Breast epithelium (tissue), 4 donors: ENCODE results near the gene SGPP1. TPM values are rescaled to one million over a fixed set of nuclear protein-coding genes. Genes with fewer than 3 reads are reported as not detected.

Experiments
- DNase-seq, 2 donors: peaks; one replicate each; pipeline ENCODE4 v3.0.0-alpha.2; 2019; ENCODE audit warnings: low spot score in 2 of 2
- H3K27ac ChIP-seq, 2 donors: fragments of 200-600 bp; sonication (generic) in 1 of 2; one replicate each; pipeline ENCODE4 v1.5.1; 2016 to 2019; ENCODE audit warnings: mild to moderate bottlenecking in 1 of 2
- H3K27me3 ChIP-seq, 2 donors: fragments of 200-600 bp; sonication (generic) in 1 of 2; one replicate each; pipeline versions ENCODE4 v1.5.1 to v1.6.0; 2017 to 2019; ENCODE audit warnings: control low read depth in 1 of 2, mild to moderate bottlenecking in 1 of 2
- H3K36me3 ChIP-seq: fragments of 200-600 bp; one replicate; pipeline ENCODE4 v1.5.1; 2019
- H3K4me1 ChIP-seq, 2 donors: fragments of 200-600 bp; sonication (generic); one replicate each; pipeline ENCODE4 v1.5.1; 2016 to 2019; ENCODE audit warnings: control low read depth in 1 of 2
- H3K4me3 ChIP-seq, 3 donors: fragments of 200-600 bp; sonication (generic); 1 replicate in 2 of 3; 2 replicates in 1 of 3; pipeline ENCODE4 v1.5.1; 2016 to 2019; ENCODE audit warnings: mild to moderate bottlenecking in 3 of 3, moderate library complexity in 2 of 3
- H3K9me3 ChIP-seq, 2 donors: fragments of 200-600 bp; sonication (generic) in 1 of 2; one replicate each; pipeline ENCODE4 v1.5.1; 2016 to 2019; ENCODE audit warnings: control low read depth in 1 of 2
- CTCF ChIP-seq, 3 donors: fragments of 450-650 bp; IDR thresholded peaks; one replicate each; pipeline ENCODE4 v1.5.1; 2016 to 2017; ENCODE audit warnings: antibody characterized with exemption in 3 of 3, mild to moderate bottlenecking in 3 of 3, moderate library complexity in 3 of 3
- POLR2A ChIP-seq: fragments of 450-650 bp; IDR thresholded peaks from one replicate; pipeline ENCODE4 v1.6.1; 2016; ENCODE audit warnings: antibody characterized with exemption, mild to moderate bottlenecking, moderate library complexity
- POLR2AphosphoS5 ChIP-seq, 3 donors: sonication (generic); formaldehyde crosslinking; IDR thresholded peaks; one replicate each; pipeline ENCODE4 v1.6.1; 2017; ENCODE audit warnings: antibody characterized with exemption in 3 of 3
- intact Hi-C: fragments of 100-400 bp; cut with DNase I; formaldehyde crosslinking; loops from one replicate; pipeline ENCODE4 v1.15.1; 2023; ENCODE audit warnings: low total_unique reads
- total RNA-seq, 3 donors: library from RNA; depleted of rRNA; stranded (reverse); fragments of >200 nt; gene quantifications; one replicate each; pipeline ENCODE4 v1.1.0, GENCODE V29; 2016

Gene SGPP1
- total RNA-seq, 3 donors from 2014 or later = 22.2 to 29.9 (median 22.3) TPM

- intact Hi-C loops = no loop called here
- TF ChIP-seq POLR2AphosphoS5 (IDR thresholded peaks at IDR 0.05) (no peak), POLR2A (no peak), CTCF (IDR thresholded peaks at IDR 0.05) (no peak)
- DNase-seq = no peak
- Histone ChIP-seq H3K27ac (no peak overlapping the region), H3K9me3 (no peaks in the 10 kb centered on the region), H3K36me3 (no peaks in the 10 kb centered on the region), H3K4me3 (no peak overlapping the region), H3K27me3 (no peaks in the 10 kb centered on the region), H3K4me1 (no peaks in the 10 kb centered on the region)
These were observed 44.9 kb downstream of the SGPP1 start for GRCh38 chr14:63682727-63683593.

- no peak overlapping the region for H3K4me3 ChIP-seq
- H3K4me1 ChIP-seq = no peaks in the 10 kb centered on the region
- H3K27me3 ChIP-seq = no peaks in the 10 kb centered on the region
- H3K27ac ChIP-seq = no peak overlapping the region
- no peak for DNase-seq
- H3K36me3 ChIP-seq = no peaks in the 10 kb centered on the region
- TF ChIP-seq POLR2AphosphoS5 (IDR thresholded peaks at IDR 0.05) = no peak
- TF ChIP-seq CTCF (IDR thresholded peaks at IDR 0.05) = no peak
- TF ChIP-seq POLR2A = no peak
- intact Hi-C loops = no loop called here
- H3K9me3 ChIP-seq = no peaks in the 10 kb centered on the region
These were observed 49.3 kb downstream of the SGPP1 start for GRCh38 chr14:63678536-63678935.

GRCh38 chr14:63677891-63678379, 49.9 kb downstream of the SGPP1 start:
- Histone ChIP-seq H3K36me3 (no peaks in the 10 kb centered on the region), H3K27ac (no peak overlapping the region), H3K27me3 (no peaks in the 10 kb centered on the region), H3K4me1 (no peaks in the 10 kb centered on the region), H3K4me3 (no peak overlapping the region), H3K9me3 (no peaks in the 10 kb centered on the region)
- TF ChIP-seq CTCF (IDR thresholded peaks at IDR 0.05) (no peak), POLR2AphosphoS5 (IDR thresholded peaks at IDR 0.05) (no peak), POLR2A (no peak)
- intact Hi-C loops = no loop called here
- no peak for DNase-seq

GRCh38 chr14:63676615-63677014, 51.2 kb downstream of the SGPP1 start:
- H3K4me3 ChIP-seq = no peak overlapping the region
- no peaks in the 10 kb centered on the region for H3K9me3 ChIP-seq
- no peaks in the 10 kb centered on the region for H3K36me3 ChIP-seq
- no peaks in the 10 kb centered on the region for H3K4me1 ChIP-seq
- TF ChIP-seq POLR2AphosphoS5 (IDR thresholded peaks at IDR 0.05) = no peak
- no peak for TF ChIP-seq POLR2A
- no peak for TF ChIP-seq CTCF (IDR thresholded peaks at IDR 0.05)
- intact Hi-C loops = no loop called here
- H3K27ac ChIP-seq = no peak overlapping the region
- no peak for DNase-seq
- H3K27me3 ChIP-seq = no peaks in the 10 kb centered on the region

- no peaks in the 10 kb centered on the region for H3K36me3 ChIP-seq
- H3K4me3 ChIP-seq = no peak overlapping the region
- intact Hi-C loops = no loop called here
- no peaks in the 10 kb centered on the region for H3K27me3 ChIP-seq
- TF ChIP-seq POLR2A (no peak), POLR2AphosphoS5 (IDR thresholded peaks at IDR 0.05) (no peak), CTCF (IDR thresholded peaks at IDR 0.05) (no peak)
- no peak for DNase-seq
- no peaks in the 10 kb centered on the region for H3K4me1 ChIP-seq
- no peaks in the 10 kb centered on the region for H3K9me3 ChIP-seq
- no peak overlapping the region for H3K27ac ChIP-seq
These were observed 53.9 kb downstream of the SGPP1 start for GRCh38 chr14:63673886-63674497.
